Myocyte (in vitro differentiated cells): Measurements from ENCODE around the gene SRC. TPM values are rescaled to one million over a fixed set of nuclear protein-coding genes. Genes with fewer than 3 reads are reported as not detected.

Experiments
- DNase-seq: peaks from one replicate; pipeline ENCODE4 v3.0.0-alpha.2; 2012; ENCODE audit warnings: low read depth
- total RNA-seq: library from RNA; depleted of rRNA; stranded (reverse); fragments of >200 nt; gene quantifications from 2 replicates; pipeline ENCODE4 v1.2.3, GENCODE V29; 2014

The SRC gene
- total RNA-seq, 1 donor from 2014 or later: 3.2 TPM

- no peak for DNase-seq
Observed at GRCh38 chr20:37314617-37315016, 31.3 kb upstream of the SRC start.

GRCh38 chr20:37315021-37315451 is 30.9 kb upstream of the SRC start:
- peak; percentile 61 for DNase-seq

- peak; percentile 33 for DNase-seq
Observed at GRCh38 chr20:37315452-37316110, 30.4 kb upstream of the SRC start.

GRCh38 chr20:37316116-37316774 is 29.7 kb upstream of the SRC start:
- DNase-seq: no peak

- DNase-seq: no peak
Observed at GRCh38 chr20:37316775-37317170, 29.2 kb upstream of the SRC start.

GRCh38 chr20:37317316-37317715 is 28.6 kb upstream of the SRC start:
- no peak for DNase-seq

- no peak for DNase-seq
Observed at GRCh38 chr20:37317994-37318640, 27.8 kb upstream of the SRC start.

- DNase-seq: no peak
Observed at GRCh38 chr20:37319151-37319671, 26.7 kb upstream of the SRC start.

GRCh38 chr20:37323985-37324384 is 22.0 kb upstream of the SRC start:
- DNase-seq: peak; percentile 45

GRCh38 chr20:37325206-37325605 is 20.7 kb upstream of the SRC start:
- DNase-seq: no peak

- DNase-seq: no peak
Observed at GRCh38 chr20:37326666-37327065, 19.3 kb upstream of the SRC start.

GRCh38 chr20:37327748-37328147 is 18.2 kb upstream of the SRC start:
- DNase-seq: no peak

GRCh38 chr20:37328149-37328945 is 17.6 kb upstream of the SRC start:
- DNase-seq: no peak

- no peak for DNase-seq
Observed at GRCh38 chr20:37329481-37330165, 16.3 kb upstream of the SRC start.

GRCh38 chr20:37330316-37330715 is 15.6 kb upstream of the SRC start:
- no peak for DNase-seq

GRCh38 chr20:37331060-37331857 is 14.7 kb upstream of the SRC start:
- DNase-seq: no peak

GRCh38 chr20:37333130-37333847 is 12.7 kb upstream of the SRC start:
- DNase-seq: no peak

- no peak for DNase-seq
Observed at GRCh38 chr20:37333848-37334318, 12.1 kb upstream of the SRC start.

GRCh38 chr20:37334450-37334849 is 11.5 kb upstream of the SRC start:
- DNase-seq: no peak
